IPS-18a (cell line): ENCODE measurements around the gene CDC7.

Experiments used
- H3K27ac ChIP-seq: one replicate; pipeline ENCODE4 v1.5.1; 2013; ENCODE audit warnings: low read length
- H3K27me3 ChIP-seq: one replicate; pipeline ENCODE4 v1.6.1; 2013; ENCODE audit warnings: mild to moderate bottlenecking, low read length; ENCODE audit not compliant: control insufficient read depth, insufficient read depth
- H3K36me3 ChIP-seq: one replicate; pipeline ENCODE4 v1.6.1; 2013; ENCODE audit warnings: low read depth, low read length; ENCODE audit not compliant: control insufficient read depth
- H3K4me1 ChIP-seq: one replicate; pipeline ENCODE4 v1.6.1; 2013; ENCODE audit warnings: low read depth, low read length; ENCODE audit not compliant: control insufficient read depth
- H3K4me3 ChIP-seq: one replicate; pipeline ENCODE4 v1.5.1; 2013; ENCODE audit warnings: low read length
- H3K9ac ChIP-seq: one replicate; pipeline ENCODE4 v1.6.1; 2013; ENCODE audit warnings: mild to moderate bottlenecking, low read length, moderate library complexity
- H3K9me3 ChIP-seq: one replicate; pipeline ENCODE4 v1.6.1; 2013; ENCODE audit warnings: low read depth, low read length; ENCODE audit not compliant: control insufficient read depth

CDC7 gene

GRCh38 chr1:91499904-91500755 lies 521 bp upstream of the CDC7 start:
- Histone ChIP-seq H3K36me3 (peaks cover 4% of the 10 kb centered on the region), H3K9me3 (no peaks in the 10 kb centered on the region), H3K9ac (peak overlapping the region; percentile 86), H3K4me3 (peak overlapping the region; percentile 76), H3K27ac (peak overlapping the region; percentile 91), H3K27me3 (no peaks in the 10 kb centered on the region), H3K4me1 (peaks cover 25% of the 10 kb centered on the region)

DNA sequence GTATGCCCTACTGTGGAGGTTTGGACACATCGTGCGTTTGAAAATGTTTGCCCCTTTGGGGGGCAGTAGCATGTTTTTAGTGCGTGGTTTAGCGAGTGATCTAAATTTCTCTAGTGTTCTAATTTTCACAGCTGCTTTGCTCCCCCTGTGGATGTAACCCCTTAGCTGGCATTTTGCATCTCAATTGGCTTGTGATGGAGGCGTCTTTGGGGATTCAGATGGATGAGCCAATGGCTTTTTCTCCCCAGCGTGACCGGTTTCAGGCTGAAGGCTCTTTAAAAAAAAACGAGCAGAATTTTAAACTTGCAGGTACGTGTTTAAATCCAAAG lies 836 bp downstream of the CDC7 start:
- peak overlapping the region; percentile 76 for H3K4me3 ChIP-seq
- peaks cover 25% of the 10 kb centered on the region for H3K4me1 ChIP-seq
- H3K9ac ChIP-seq: peak overlapping the region; percentile 86
- H3K9me3 ChIP-seq: no peaks in the 10 kb centered on the region
- peaks cover 4% of the 10 kb centered on the region for H3K36me3 ChIP-seq
- H3K27me3 ChIP-seq: no peaks in the 10 kb centered on the region
- H3K27ac ChIP-seq: peak overlapping the region; percentile 91

DNA sequence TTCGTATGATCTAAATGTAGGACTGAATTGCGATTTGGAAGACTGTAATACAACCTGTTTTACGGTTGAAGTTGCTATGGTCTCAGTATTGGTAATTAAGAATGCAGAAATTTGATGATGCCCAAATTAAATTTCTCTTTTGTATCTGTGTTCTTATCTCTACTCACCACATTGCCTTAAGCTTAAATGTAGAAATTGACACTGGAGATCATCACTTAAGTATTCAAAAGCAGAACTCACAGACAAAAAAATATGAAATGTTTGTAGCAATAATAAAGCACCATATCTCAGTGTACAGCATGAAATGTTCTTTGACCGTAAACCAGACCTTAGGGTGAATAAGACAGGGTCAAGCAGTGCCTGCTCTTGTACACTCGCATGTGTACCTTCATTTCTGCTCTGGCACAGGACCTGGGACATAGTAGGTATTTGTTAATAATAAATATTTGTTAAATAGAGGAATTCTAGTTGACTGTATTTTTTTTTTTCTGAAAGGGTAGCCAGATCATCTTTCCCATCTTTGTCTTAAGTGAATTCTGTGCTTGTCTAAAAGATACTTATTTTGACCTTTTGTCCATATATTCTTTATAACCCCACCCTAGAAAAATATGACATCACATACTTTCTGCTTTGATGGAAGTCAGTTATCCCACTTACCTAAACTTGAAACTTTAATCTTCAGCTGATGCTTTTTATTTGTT lies 1.5 kb downstream of the CDC7 start:
- H3K9me3 ChIP-seq: no peaks in the 10 kb centered on the region
- peak overlapping the region; percentile 76 for H3K4me3 ChIP-seq
- peaks cover 25% of the 10 kb centered on the region for H3K4me1 ChIP-seq
- H3K9ac ChIP-seq: peak overlapping the region; percentile 86
- peaks cover 4% of the 10 kb centered on the region for H3K36me3 ChIP-seq
- H3K27ac ChIP-seq: peak overlapping the region; percentile 91
- H3K27me3 ChIP-seq: no peaks in the 10 kb centered on the region

- peaks cover 25% of the 10 kb centered on the region for H3K4me1 ChIP-seq
- no peaks in the 10 kb centered on the region for H3K27me3 ChIP-seq
- no peak overlapping the region for H3K27ac ChIP-seq
- H3K9me3 ChIP-seq: no peaks in the 10 kb centered on the region
- peak overlapping the region; percentile 86 for H3K9ac ChIP-seq
- peak overlapping the region; percentile 76 for H3K4me3 ChIP-seq
- peaks cover 4% of the 10 kb centered on the region for H3K36me3 ChIP-seq
These were observed 2.1 kb downstream of the CDC7 start for GRCh38 chr1:91502672-91503184.

GRCh38 chr1:91503332-91503900 lies 2.8 kb downstream of the CDC7 start:
- Histone ChIP-seq H3K4me3 (peak overlapping the region; percentile 76), H3K9me3 (no peaks in the 10 kb centered on the region), H3K36me3 (peaks cover 6% of the 10 kb centered on the region), H3K4me1 (peaks cover 25% of the 10 kb centered on the region), H3K27ac (no peak overlapping the region), H3K27me3 (no peaks in the 10 kb centered on the region), H3K9ac (no peak overlapping the region)

GRCh38 chr1:91503975-91504530 lies 3.4 kb downstream of the CDC7 start:
- Histone ChIP-seq H3K36me3 (peaks cover 12% of the 10 kb centered on the region), H3K4me3 (no peak overlapping the region), H3K27ac (no peak overlapping the region), H3K4me1 (peaks cover 25% of the 10 kb centered on the region), H3K27me3 (no peaks in the 10 kb centered on the region), H3K9me3 (no peaks in the 10 kb centered on the region), H3K9ac (no peak overlapping the region)

- Histone ChIP-seq H3K4me1 (peaks cover 20% of the 10 kb centered on the region), H3K4me3 (no peak overlapping the region), H3K9me3 (no peaks in the 10 kb centered on the region), H3K9ac (no peak overlapping the region), H3K27ac (no peak overlapping the region), H3K36me3 (peaks cover 22% of the 10 kb centered on the region), H3K27me3 (no peaks in the 10 kb centered on the region)
These were observed 4.4 kb downstream of the CDC7 start for GRCh38 chr1:91505086-91505485.

GRCh38 chr1:91506071-91506470 lies 5.4 kb downstream of the CDC7 start:
- H3K9me3 ChIP-seq: no peaks in the 10 kb centered on the region
- peaks cover 30% of the 10 kb centered on the region for H3K36me3 ChIP-seq
- H3K27me3 ChIP-seq: no peaks in the 10 kb centered on the region
- no peak overlapping the region for H3K4me3 ChIP-seq
- H3K9ac ChIP-seq: no peak overlapping the region
- H3K4me1 ChIP-seq: peaks cover 16% of the 10 kb centered on the region
- no peak overlapping the region for H3K27ac ChIP-seq

DNA sequence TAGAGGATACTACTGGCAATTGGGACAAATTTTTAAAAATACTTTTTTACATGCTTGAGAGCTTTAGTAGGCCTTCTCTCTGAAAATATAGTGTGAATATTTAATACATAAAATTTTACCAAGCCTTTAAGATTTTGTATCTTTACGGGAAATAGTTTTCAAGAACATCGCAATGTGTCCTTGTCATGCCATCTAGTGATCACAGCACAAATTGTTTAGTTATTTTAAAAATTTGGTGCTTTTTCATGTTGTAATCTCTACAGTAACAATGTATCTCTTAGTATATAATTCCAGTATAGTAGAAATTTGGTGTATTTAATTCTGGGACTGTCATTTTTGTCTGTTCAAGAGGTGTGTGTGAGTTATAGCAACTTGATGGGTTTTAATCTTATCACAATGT lies 6.7 kb downstream of the CDC7 start:
- Histone ChIP-seq H3K9me3 (no peaks in the 10 kb centered on the region), H3K4me3 (no peak overlapping the region), H3K9ac (no peak overlapping the region), H3K36me3 (peaks cover 40% of the 10 kb centered on the region), H3K27me3 (no peaks in the 10 kb centered on the region), H3K4me1 (peaks cover 11% of the 10 kb centered on the region), H3K27ac (no peak overlapping the region)

DNA sequence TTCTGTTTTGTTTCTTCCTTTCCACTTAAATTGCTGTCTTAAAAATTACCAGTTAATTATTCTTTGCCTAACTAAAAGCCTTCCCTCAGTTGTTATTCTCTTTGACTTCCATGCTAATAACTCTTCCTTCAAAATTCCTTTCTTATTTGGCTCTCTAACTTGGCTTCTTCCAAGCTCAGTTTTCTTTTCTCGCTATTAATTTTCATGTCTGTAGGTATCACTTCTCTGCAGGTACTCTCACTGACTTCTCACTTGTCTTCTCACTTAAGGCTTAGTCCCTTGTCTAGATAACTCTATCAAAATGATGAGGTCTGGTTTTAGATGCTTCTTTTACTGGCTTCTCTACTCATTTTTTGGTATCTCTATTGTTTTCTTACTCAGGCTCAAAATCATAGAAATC lies 10.1 kb downstream of the CDC7 start:
- no peak overlapping the region for H3K4me3 ChIP-seq
- no peaks in the 10 kb centered on the region for H3K4me1 ChIP-seq
- H3K36me3 ChIP-seq: peaks cover 65% of the 10 kb centered on the region
- H3K9ac ChIP-seq: no peak overlapping the region
- H3K27ac ChIP-seq: no peak overlapping the region
- no peaks in the 10 kb centered on the region for H3K9me3 ChIP-seq
- no peaks in the 10 kb centered on the region for H3K27me3 ChIP-seq

DNA sequence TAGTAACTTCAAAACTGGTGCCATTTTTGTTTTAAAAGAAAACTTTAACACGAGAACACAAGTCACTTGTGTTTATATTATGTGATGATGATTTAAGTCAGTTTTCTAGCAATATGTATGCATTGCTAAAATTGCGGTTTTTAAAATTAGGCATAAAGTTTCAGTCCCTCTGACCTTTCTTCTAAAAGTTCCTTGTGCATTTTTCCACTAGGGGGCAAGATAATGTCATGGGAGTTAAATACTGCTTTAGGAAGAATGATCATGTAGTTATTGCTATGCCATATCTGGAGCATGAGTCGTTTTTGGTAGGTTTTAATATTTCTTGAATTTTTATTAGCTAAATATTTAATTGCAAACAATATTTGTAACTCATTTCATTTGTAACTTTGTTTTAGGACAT lies 10.7 kb downstream of the CDC7 start:
- no peaks in the 10 kb centered on the region for H3K27me3 ChIP-seq
- H3K4me1 ChIP-seq: no peaks in the 10 kb centered on the region
- H3K36me3 ChIP-seq: peaks cover 71% of the 10 kb centered on the region
- no peak overlapping the region for H3K9ac ChIP-seq
- no peaks in the 10 kb centered on the region for H3K9me3 ChIP-seq
- no peak overlapping the region for H3K4me3 ChIP-seq
- H3K27ac ChIP-seq: no peak overlapping the region
